Liver (tissue), 3 donors: ENCODE results near the gene NSUN3.

ENCODE experiments used
- CTCF ChIP-seq: fragments of 150-350 bp; IDR thresholded peaks from 2 replicates; pipeline ENCODE4 v1.5.1; 2017; ENCODE audit warnings: improper control_type of control experiment, low read depth, low read length; ENCODE audit not compliant: missing input control
- EGR1 ChIP-seq, 2 donors: IDR thresholded peaks; 2 replicates each; pipeline ENCODE4 v1.6.1; 2016 to 2018; ENCODE audit warnings: antibody characterized with exemption in 2 of 2, low read depth in 2 of 2
- FOXA1 ChIP-seq: IDR thresholded peaks from 2 replicates; pipeline ENCODE4 v1.6.1; 2016; ENCODE audit warnings: antibody characterized with exemption
- GABPA ChIP-seq, 2 donors: IDR thresholded peaks in 1 of 2; conservative IDR thresholded peaks in 1 of 2; 2 replicates each; pipeline ENCODE4 v1.6.1; 2016; ENCODE audit warnings: antibody characterized with exemption in 2 of 2, mild to moderate bottlenecking in 1 of 2, moderate library complexity in 1 of 2
- JUND ChIP-seq, 2 donors: IDR thresholded peaks; 2 replicates each; pipeline ENCODE4 v1.6.1; 2016; ENCODE audit warnings: antibody characterized with exemption in 2 of 2
- MAX ChIP-seq: IDR thresholded peaks from 2 replicates; pipeline ENCODE4 v1.6.1; 2016; ENCODE audit warnings: antibody characterized with exemption
- RAD21 ChIP-seq, 2 donors: IDR thresholded peaks; 2 replicates each; pipeline ENCODE4 v1.6.1; 2016; ENCODE audit warnings: antibody characterized with exemption in 2 of 2, mild to moderate bottlenecking in 2 of 2
- REST ChIP-seq: IDR thresholded peaks from 2 replicates; pipeline ENCODE4 v1.6.1; 2016; ENCODE audit warnings: antibody characterized with exemption, mild to moderate bottlenecking
- RXRA ChIP-seq, 2 donors: IDR thresholded peaks; 2 replicates each; pipeline ENCODE4 v1.6.1; 2017 to 2018; ENCODE audit warnings: antibody characterized with exemption in 2 of 2, mild to moderate bottlenecking in 1 of 2
- SP1 ChIP-seq: IDR thresholded peaks from 2 replicates; pipeline ENCODE4 v1.6.1; 2018; ENCODE audit warnings: antibody characterized with exemption, mild to moderate bottlenecking
- TAF1 ChIP-seq: conservative IDR thresholded peaks from 2 replicates; pipeline ENCODE4 v1.6.1; 2016; ENCODE audit warnings: antibody characterized with exemption, mild to moderate bottlenecking
- YY1 ChIP-seq: IDR thresholded peaks from 2 replicates; pipeline ENCODE4 v1.6.1; 2016; ENCODE audit warnings: antibody characterized with exemption, mild to moderate bottlenecking
- ZBTB33 ChIP-seq: IDR thresholded peaks from 2 replicates; pipeline ENCODE4 v1.6.1; 2016; ENCODE audit warnings: antibody characterized with exemption
- donor health status: healthy.
- donor health status: healthy.

- TF ChIP-seq REST (no peak), CTCF (no peak), RAD21 (IDR thresholded peaks at IDR 0.05) (no peak), MAX (no peak), EGR1 (IDR thresholded peaks at IDR 0.05; ENCODE audit: low read depth in 2 of 2) (no peak), FOXA1 (no peak), YY1 (no peak), GABPA (IDR thresholded peaks at IDR 0.05 in 1 of 2, conservative IDR thresholded peaks at IDR 0.05 in 1 of 2) (no peak), SP1 (no peak), JUND (IDR thresholded peaks at IDR 0.05) (no peak), ZBTB33 (no peak), TAF1 (no peak), RXRA (IDR thresholded peaks at IDR 0.05) (no peak)
Observed at GRCh38 chr3:94110854-94111253, 48.0 kb downstream of the NSUN3 start.
